SK-N-SH (cell line): ENCODE data around the gene EBF4. TPM values are rescaled to one million over a fixed set of nuclear protein-coding genes. Genes with fewer than 3 reads are reported as not detected.

Experiments
- CTCF ChIA-PET: fragments of 300-600, 350-600 bp; formaldehyde crosslinking; extraction: SDS; loops from one replicate; lab custom pipeline; 2021; lab: Yijun Ruan, JAX
- POLR2A ChIA-PET: fragments of 350-600 bp; sonication (Branson Sonifier 250); formaldehyde crosslinking; extraction: SDS; loops from one replicate; lab custom pipeline; 2020; ENCODE audit warnings: antibody characterized with exemption, inconsistent platforms; lab: Yijun Ruan, JAX
- DNase-seq: peaks from one replicate; pipeline ENCODE4 v3.0.0; 2012
- H2AFZ ChIP-seq: fragments of 200-600 bp; sonication (generic); 2 replicates; pipeline ENCODE4 v1.8.1; 2016; ENCODE audit warnings: antibody characterized with exemption, mild to moderate bottlenecking, low read depth
- H3F3A ChIP-seq: fragments of 200-600 bp; sonication (generic); replicated peaks from 2 replicates; pipeline ENCODE3; 2016; ENCODE audit warnings: antibody characterized with exemption, mild to moderate bottlenecking; ENCODE audit not compliant: insufficient read depth
- H3K27ac ChIP-seq, 2 experiments: fragments of 200-500 bp in 1 of 2; fragments of 200-600 bp in 1 of 2; sonication (Bioruptor generic) in 1 of 2; sonication (generic), shearing (Covaris generic) in 1 of 2; 2 replicates each; pipeline versions ENCODE4 v1.5.1 to v1.6.1; 2014 to 2016; ENCODE audit warnings: low read depth in 2 of 2, inconsistent platforms in 1 of 2, low read length in 1 of 2, mild to moderate bottlenecking in 1 of 2, mixed read lengths in 1 of 2
- H3K27me3 ChIP-seq: fragments of 200-600 bp; sonication (generic), shearing (Covaris generic); 2 replicates; pipeline ENCODE4 v1.6.1; 2016; ENCODE audit warnings: mixed run types; ENCODE audit not compliant: insufficient read depth
- H3K36me3 ChIP-seq, 2 experiments: fragments of 200-500 bp in 1 of 2; fragments of 200-600 bp in 1 of 2; sonication (Bioruptor generic) in 1 of 2; sonication (generic) in 1 of 2; replicated peaks in 1 of 2; 2 replicates each; pipeline versions ENCODE3 to v1.5.1; 2014 to 2016; ENCODE audit warnings: low read length in 1 of 2, mild to moderate bottlenecking in 1 of 2; ENCODE audit not compliant: insufficient read depth in 2 of 2, control insufficient read depth in 1 of 2
- H3K4me1 ChIP-seq, 2 experiments: fragments of 200-500 bp in 1 of 2; fragments of 200-600 bp in 1 of 2; sonication (Bioruptor generic) in 1 of 2; sonication (generic), shearing (Covaris generic) in 1 of 2; 2 replicates each; pipeline versions ENCODE4 v1.5.1 to v1.6.1; 2014 to 2016; ENCODE audit warnings: low read depth in 1 of 2, low read length in 1 of 2, mixed run types in 1 of 2; ENCODE audit not compliant: insufficient read depth in 2 of 2, control insufficient read depth in 1 of 2
- H3K4me2 ChIP-seq: fragments of 200-600 bp; sonication (generic), shearing (Covaris generic); 2 replicates; pipeline ENCODE4 v1.6.1; 2017; ENCODE audit warnings: mixed run types
- H3K4me3 ChIP-seq, 2 experiments: fragments of 200-500 bp in 1 of 2; fragments of 200-600 bp in 1 of 2; sonication (Bioruptor generic) in 1 of 2; sonication (generic), shearing (Covaris generic) in 1 of 2; 2 replicates each; pipeline versions ENCODE4 v1.5.1 to v1.8.1; 2014 to 2016; ENCODE audit warnings: low read depth in 2 of 2, inconsistent platforms in 1 of 2, low read length in 1 of 2, mild to moderate bottlenecking in 1 of 2, mixed read lengths in 1 of 2, moderate library complexity in 1 of 2
- H3K79me2 ChIP-seq: fragments of 200-600 bp; sonication (generic); 2 replicates; pipeline ENCODE4 v1.8.1; 2017; ENCODE audit warnings: mild to moderate bottlenecking; ENCODE audit not compliant: insufficient read depth
- H3K9ac ChIP-seq: fragments of 200-600 bp; sonication (generic); 2 replicates; pipeline ENCODE4 v1.6.1; 2017; ENCODE audit warnings: mixed run types
- H3K9me2 ChIP-seq: fragments of 200-600 bp; sonication (generic); 2 replicates; pipeline ENCODE4 v1.6.1; 2017; ENCODE audit warnings: mixed run types
- H3K9me3 ChIP-seq: fragments of 200-600 bp; sonication (generic); 2 replicates; pipeline ENCODE4 v1.6.1; 2017; ENCODE audit warnings: mixed run types, mild to moderate bottlenecking, moderate library complexity
- H4K20me1 ChIP-seq: fragments of 200-600 bp; sonication (generic); 2 replicates; pipeline ENCODE4 v1.6.1; 2017; ENCODE audit warnings: mild to moderate bottlenecking, mixed run types; ENCODE audit not compliant: insufficient read depth
- CHD2 ChIP-seq: fragments of 150-350 bp; IDR thresholded peaks from 2 replicates; pipeline ENCODE4 v1.6.1; 2018; ENCODE audit warnings: low read length; ENCODE audit not compliant: partially characterized antibody
- GATA2 ChIP-seq: sonication (generic); formaldehyde crosslinking; IDR thresholded peaks from 2 replicates; pipeline ENCODE4 v1.5.0; 2020; ENCODE audit warnings: mild to moderate bottlenecking, missing genetic modification reagents
- MAX ChIP-seq: IDR thresholded peaks from 2 replicates; pipeline ENCODE4 v1.4.0; 2012; ENCODE audit warnings: low read depth
- MXI1 ChIP-seq: IDR thresholded peaks from 2 replicates; pipeline ENCODE4 v1.6.1; 2012; ENCODE audit warnings: mild to moderate bottlenecking, low read depth, low read length, improper control_type of control experiment
- NRF1 ChIP-seq: IDR thresholded peaks from 2 replicates; pipeline ENCODE4 v1.6.1; 2012; ENCODE audit warnings: low read depth, mild to moderate bottlenecking, low read length
- POLR2AphosphoS5 ChIP-seq: IDR thresholded peaks from 2 replicates; pipeline ENCODE4 v1.6.1; 2012; ENCODE audit warnings: low read depth, low read length
- RAD21 ChIP-seq: IDR thresholded peaks from 2 replicates; pipeline ENCODE4 v1.6.1; 2012; ENCODE audit warnings: mild to moderate bottlenecking, low read length
- REST ChIP-seq: IDR thresholded peaks from 2 replicates; pipeline ENCODE4 v1.6.1; 2012; ENCODE audit warnings: mild to moderate bottlenecking, low read depth, low read length, moderate library complexity
- RXRA ChIP-seq: IDR thresholded peaks from 2 replicates; pipeline ENCODE4 v1.4.0; 2012; ENCODE audit warnings: low read depth, mild to moderate bottlenecking, borderline replicate concordance
- SIN3A ChIP-seq: IDR thresholded peaks from 2 replicates; pipeline ENCODE4 v1.6.1; 2012; ENCODE audit warnings: low read depth, mild to moderate bottlenecking, low read length, moderate library complexity, borderline replicate concordance
- SMC3 ChIP-seq: IDR thresholded peaks from 2 replicates; pipeline ENCODE4 v1.6.1; 2012; ENCODE audit warnings: low read depth, low read length, improper control_type of control experiment
- TAF1 ChIP-seq: IDR thresholded peaks from 2 replicates; pipeline ENCODE4 v1.6.1; 2012; ENCODE audit warnings: low read depth, mild to moderate bottlenecking, low read length, moderate library complexity, borderline replicate concordance
- TCF12 ChIP-seq: IDR thresholded peaks from 2 replicates; pipeline ENCODE4 v1.4.0; 2012
- USF2 ChIP-seq: fragments of 150-350 bp; IDR thresholded peaks from 2 replicates; pipeline ENCODE4 v1.6.1; 2017; ENCODE audit warnings: antibody characterized with exemption, low read length, low read depth, borderline replicate concordance
- WGBS: methylation state at CpG from one replicate; pipeline ENCODE4 v1.1.6; 2017; ENCODE audit warnings: low lambda C conversion rate; 5-methylcytosine and 5-hydroxymethylcytosine counted together
- polyA plus RNA-seq, 3 experiments: library from polyadenylated mRNA; depleted of rRNA; stranded (reverse); fragments of >200 nt; gene quantifications; 2 replicates each; pipeline ENCODE4 v1.2.3, GENCODE V29; 2012
- TF ChIP-seq, protein P1 (sequence below): fragments of 200-600 bp; sonication (generic); IDR thresholded peaks from 2 replicates; pipeline ENCODE4 v1.6.1; 2017; ENCODE audit warnings: antibody characterized with exemption, mild to moderate bottlenecking, moderate library complexity

Gene EBF4
- polyA plus RNA-seq, 1 of the 3 experiments (the other 2 are of a cell fraction), result 20.6 TPM

DNA sequence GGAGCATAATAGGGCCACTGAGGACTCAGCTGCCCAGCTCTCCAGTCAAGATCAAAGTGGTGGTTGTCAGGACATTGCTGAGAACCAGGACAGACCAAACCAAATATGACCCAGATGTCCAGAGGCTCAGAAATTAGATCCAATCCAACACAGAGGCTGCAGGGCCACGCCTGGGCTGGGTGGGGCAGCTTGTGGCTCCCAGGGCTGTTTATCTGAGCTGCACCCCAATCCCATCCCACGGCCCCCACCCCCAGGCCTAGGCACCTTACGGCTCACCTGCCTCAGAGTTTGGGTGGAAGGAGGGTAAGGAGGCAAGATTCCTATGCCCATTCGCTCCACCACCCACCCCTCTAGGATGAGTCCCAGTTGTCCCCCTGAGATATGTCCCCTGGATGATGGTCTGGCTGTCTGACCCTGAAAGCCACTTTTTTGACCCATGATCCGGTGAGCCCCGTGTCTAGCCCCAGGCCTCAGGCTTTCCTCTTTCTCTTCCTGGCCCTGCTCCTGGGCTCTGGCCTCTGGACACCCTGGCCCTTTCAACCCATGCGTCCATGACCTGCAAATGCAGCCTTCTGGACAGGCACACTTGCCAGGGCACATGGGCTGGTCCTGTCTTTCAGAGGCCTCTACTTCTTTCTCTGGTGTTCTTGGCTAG, 67.8 kb downstream of the EBF4 start:
- DNase-seq, result no peak
- no peaks in the 10 kb centered on the region for H3K79me2 ChIP-seq
- H3K27ac ChIP-seq, result no peak overlapping the region
- no peaks in the 10 kb centered on the region for H3K36me3 ChIP-seq
- no peak overlapping the region for H2AFZ ChIP-seq
- CTCF ChIA-PET, result interaction anchor here (1.0 to 2.8 kb wide), 2 partner anchors 22 to 73 kb away, joined by 3 to 8 read pairs; no protein-coding TSS in a partner anchor
- H4K20me1 ChIP-seq, result no peaks in the 10 kb centered on the region
- no peak overlapping the region for H3K9ac ChIP-seq
- no peaks in the 10 kb centered on the region for H3K9me2 ChIP-seq
- H3K4me1 ChIP-seq, result no peaks in the 10 kb centered on the region
- no peaks in the 10 kb centered on the region for H3K27me3 ChIP-seq
- no peaks in the 10 kb centered on the region for H3F3A ChIP-seq
- TF ChIP-seq TCF12, result no peak
- no peak for TF ChIP-seq CHD2
- TF ChIP-seq SIN3A, result no peak
- no peak for TF ChIP-seq RXRA
- TF ChIP-seq POLR2AphosphoS5, result no peak
- TF ChIP-seq MAX, result no peak
- no peak for TF ChIP-seq GATA2 (CRISPR knock-in tag)
- TF ChIP-seq TAF1, result no peak
- TF ChIP-seq NRF1, result no peak
- no peak for TF ChIP-seq SMC3
- no peak for TF ChIP-seq REST
- no peak for TF ChIP-seq USF2
- POLR2A ChIA-PET, result no interaction called here
- no peak overlapping the region for H3K4me2 ChIP-seq
- H3K4me3 ChIP-seq, result no peak overlapping the region
- no peaks in the 10 kb centered on the region for H3K9me3 ChIP-seq
- 91% methylated on average over 6 of the region's 7 CpGs for WGBS

- no peaks in the 10 kb centered on the region for H3K9me2 ChIP-seq
- no peak overlapping the region for H3K4me3 ChIP-seq
- 100% methylated on average over 2 of the region's 2 CpGs for WGBS
- no peak for TF ChIP-seq SMC3
- no peak for TF ChIP-seq NRF1
- no peak for TF ChIP-seq MXI1
- no peak for TF ChIP-seq RAD21
- no peak for TF ChIP-seq GATA2 (CRISPR knock-in tag)
- no peak for TF ChIP-seq SIN3A
- TF ChIP-seq, protein P1, sequence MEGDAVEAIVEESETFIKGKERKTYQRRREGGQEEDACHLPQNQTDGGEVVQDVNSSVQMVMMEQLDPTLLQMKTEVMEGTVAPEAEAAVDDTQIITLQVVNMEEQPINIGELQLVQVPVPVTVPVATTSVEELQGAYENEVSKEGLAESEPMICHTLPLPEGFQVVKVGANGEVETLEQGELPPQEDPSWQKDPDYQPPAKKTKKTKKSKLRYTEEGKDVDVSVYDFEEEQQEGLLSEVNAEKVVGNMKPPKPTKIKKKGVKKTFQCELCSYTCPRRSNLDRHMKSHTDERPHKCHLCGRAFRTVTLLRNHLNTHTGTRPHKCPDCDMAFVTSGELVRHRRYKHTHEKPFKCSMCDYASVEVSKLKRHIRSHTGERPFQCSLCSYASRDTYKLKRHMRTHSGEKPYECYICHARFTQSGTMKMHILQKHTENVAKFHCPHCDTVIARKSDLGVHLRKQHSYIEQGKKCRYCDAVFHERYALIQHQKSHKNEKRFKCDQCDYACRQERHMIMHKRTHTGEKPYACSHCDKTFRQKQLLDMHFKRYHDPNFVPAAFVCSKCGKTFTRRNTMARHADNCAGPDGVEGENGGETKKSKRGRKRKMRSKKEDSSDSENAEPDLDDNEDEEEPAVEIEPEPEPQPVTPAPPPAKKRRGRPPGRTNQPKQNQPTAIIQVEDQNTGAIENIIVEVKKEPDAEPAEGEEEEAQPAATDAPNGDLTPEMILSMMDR, result no peak
- no peaks in the 10 kb centered on the region for H3K4me1 ChIP-seq
- no peaks in the 10 kb centered on the region for H3K36me3 ChIP-seq
- H3K79me2 ChIP-seq, result no peaks in the 10 kb centered on the region
- no peak overlapping the region for H3K27ac ChIP-seq
- H2AFZ ChIP-seq, result no peak overlapping the region
- H3F3A ChIP-seq, result no peaks in the 10 kb centered on the region
- DNase-seq, result no peak
- no peaks in the 10 kb centered on the region for H3K9me3 ChIP-seq
- H3K4me2 ChIP-seq, result no peak overlapping the region
- no peaks in the 10 kb centered on the region for H3K27me3 ChIP-seq
- CTCF ChIA-PET, result interaction anchor here (1.0 to 2.8 kb wide), 2 partner anchors 21 to 73 kb away, joined by 3 to 8 read pairs; no protein-coding TSS in a partner anchor
- H3K9ac ChIP-seq, result no peak overlapping the region
- H4K20me1 ChIP-seq, result no peaks in the 10 kb centered on the region
- POLR2A ChIA-PET, result no interaction called here
Measured at GRCh38 chr20:2760952-2761305, 68.3 kb downstream of the EBF4 start.
